ENCODE measurements around the gene SLC22A17.

The SLC22A17 gene

GRCh38 chr14:23380976-23381375 is 28.3 kb upstream of the SLC22A17 start:
- no peak for DNase-seq

GRCh38 chr14:23380197-23380914 is 27.7 kb upstream of the SLC22A17 start:
- DNase-seq = no peak

- DNase-seq = peak; percentile 82
Observed at GRCh38 chr14:23379366-23380196, 26.9 kb upstream of the SLC22A17 start.

GRCh38 chr14:23378612-23379220 is 26.0 kb upstream of the SLC22A17 start:
- DNase-seq = no peak

- DNase-seq = no peak
Observed at GRCh38 chr14:23377573-23378563, 25.2 kb upstream of the SLC22A17 start.

- DNase-seq = no peak
Observed at GRCh38 chr14:23377198-23377550, 24.5 kb upstream of the SLC22A17 start.

GRCh38 chr14:23376482-23377197 is 24.0 kb upstream of the SLC22A17 start, which contains the start of gene CMTM5:
CMTM5 (plus strand) TSS chr14:23377046; CDS start chr14:23377252, 206 bp downstream.
- no peak for DNase-seq

GRCh38 chr14:23375527-23376251 is 23.0 kb upstream of the SLC22A17 start:
- DNase-seq = no peak

GRCh38 chr14:23373041-23373440 is 20.4 kb upstream of the SLC22A17 start:
- DNase-seq = no peak

GRCh38 chr14:23372509-23372908 is 19.8 kb upstream of the SLC22A17 start, which contains the start of gene IL25:
IL25 (plus strand) TSS chr14:23372809.
- no peak for DNase-seq

GRCh38 chr14:23371865-23372264 is 19.2 kb upstream of the SLC22A17 start:
- DNase-seq = no peak

GRCh38 chr14:23370221-23370620 is 17.5 kb upstream of the SLC22A17 start:
- no peak for DNase-seq

- DNase-seq = no peak
Observed at GRCh38 chr14:23366426-23366921, 13.8 kb upstream of the SLC22A17 start.

GRCh38 chr14:23365732-23366425 is 13.2 kb upstream of the SLC22A17 start:
- no peak for DNase-seq

- no peak for DNase-seq
Observed at GRCh38 chr14:23365036-23365731, 12.5 kb upstream of the SLC22A17 start, which contains the start of gene EFS. EFS (minus strand) TSS chr14:23365172; CDS start chr14:23365025, 147 bp downstream.

- DNase-seq = no peak
Observed at GRCh38 chr14:23364164-23365035, 11.7 kb upstream of the SLC22A17 start.

- DNase-seq = no peak
Observed at GRCh38 chr14:23362200-23362599, 9.5 kb upstream of the SLC22A17 start.

- DNase-seq = no peak
Observed at GRCh38 chr14:23361763-23362162, 9.1 kb upstream of the SLC22A17 start.
